Activated T-helper 17 cell treated with anti-CD3 and anti-CD28 coated beads, Interleukin-2, amount 50 U/mL, for 72 hours (primary cell): ENCODE data around the gene IFT27. TPM values are rescaled to one million over a fixed set of nuclear protein-coding genes. Genes with fewer than 3 reads are reported as not detected.

Source experiments
- ATAC-seq: fragments of 150-1000 bp; cut with Tn5 transposase; replicated peaks from 2 replicates; pipeline ENCODE4 v1.10.0; 2021; ENCODE audit warnings: mild to moderate bottlenecking, moderate library complexity
- H3K27ac Mint-ChIP-seq: one replicate; pipeline ENCODE4 v1.8.0; 2022; ENCODE audit warnings: mixed read lengths
- H3K27me3 Mint-ChIP-seq: one replicate; pipeline ENCODE4 v1.8.0; 2022; ENCODE audit warnings: mixed read lengths
- H3K36me3 Mint-ChIP-seq: one replicate; pipeline ENCODE4 v1.8.0; 2022; ENCODE audit warnings: low read depth, mild to moderate bottlenecking, mixed read lengths
- H3K4me1 Mint-ChIP-seq: one replicate; pipeline ENCODE4 v1.8.0; 2022; ENCODE audit warnings: mixed read lengths
- H3K4me3 Mint-ChIP-seq: one replicate; pipeline ENCODE4 v1.8.0; 2022; ENCODE audit warnings: mild to moderate bottlenecking, mixed read lengths
- H3K9me3 Mint-ChIP-seq: one replicate; pipeline ENCODE4 v1.8.0; 2022; ENCODE audit warnings: mixed read lengths
- total RNA-seq, 2 donors: library from RNA; stranded (reverse); gene quantifications; one replicate each; pipeline ENCODE4 v1.2.3, GENCODE V29; 2022

IFT27 gene
- total RNA-seq, 2 donors from 2014 or later: 19.7 to 21.2 TPM

GRCh38 chr22:36753120-36753802 is 22.7 kb downstream of the IFT27 start:
- Mint-ChIP-seq H3K4me3 (no peak overlapping the region), H3K9me3 (no peaks in the 10 kb centered on the region), H3K4me1 (no peaks in the 10 kb centered on the region), H3K27me3 (peaks cover 29% of the 10 kb centered on the region), H3K27ac (no peak overlapping the region), H3K36me3 (no peaks in the 10 kb centered on the region)
- no peak for ATAC-seq

- Mint-ChIP-seq H3K4me1 (no peaks in the 10 kb centered on the region), H3K4me3 (no peak overlapping the region), H3K27me3 (peaks cover 9% of the 10 kb centered on the region), H3K36me3 (no peaks in the 10 kb centered on the region), H3K27ac (no peak overlapping the region), H3K9me3 (no peaks in the 10 kb centered on the region)
- ATAC-seq: no peak
Observed at GRCh38 chr22:36746375-36746970, 29.4 kb downstream of the IFT27 start.

GRCh38 chr22:36745301-36745995 is 30.5 kb downstream of the IFT27 start:
- Mint-ChIP-seq H3K4me3 (no peak overlapping the region), H3K36me3 (no peaks in the 10 kb centered on the region), H3K4me1 (no peaks in the 10 kb centered on the region), H3K9me3 (no peaks in the 10 kb centered on the region), H3K27me3 (peaks cover 6% of the 10 kb centered on the region), H3K27ac (no peak overlapping the region)
- no peak for ATAC-seq

GRCh38 chr22:36744791-36745190 is 31.1 kb downstream of the IFT27 start:
- H3K4me1 Mint-ChIP-seq: no peaks in the 10 kb centered on the region
- no peaks in the 10 kb centered on the region for H3K9me3 Mint-ChIP-seq
- H3K4me3 Mint-ChIP-seq: no peak overlapping the region
- no peaks in the 10 kb centered on the region for H3K36me3 Mint-ChIP-seq
- no peaks in the 10 kb centered on the region for H3K27me3 Mint-ChIP-seq
- H3K27ac Mint-ChIP-seq: no peak overlapping the region
- ATAC-seq: no peak

GRCh38 chr22:36744413-36744765 is 31.5 kb downstream of the IFT27 start:
- H3K27me3 Mint-ChIP-seq: no peaks in the 10 kb centered on the region
- ATAC-seq: no peak
- no peaks in the 10 kb centered on the region for H3K9me3 Mint-ChIP-seq
- no peak overlapping the region for H3K27ac Mint-ChIP-seq
- H3K4me1 Mint-ChIP-seq: no peaks in the 10 kb centered on the region
- H3K4me3 Mint-ChIP-seq: no peak overlapping the region
- no peaks in the 10 kb centered on the region for H3K36me3 Mint-ChIP-seq

- Mint-ChIP-seq H3K4me1 (no peaks in the 10 kb centered on the region), H3K27me3 (peaks cover 4% of the 10 kb centered on the region), H3K27ac (peak overlapping the region; percentile 5), H3K4me3 (no peak overlapping the region), H3K9me3 (no peaks in the 10 kb centered on the region), H3K36me3 (no peaks in the 10 kb centered on the region)
- no peak for ATAC-seq
Observed at GRCh38 chr22:36743591-36744412, 32.1 kb downstream of the IFT27 start.

GRCh38 chr22:36743011-36743410 is 32.9 kb downstream of the IFT27 start:
- H3K4me3 Mint-ChIP-seq: no peak overlapping the region
- no peak for ATAC-seq
- peak overlapping the region; percentile 5 for H3K27ac Mint-ChIP-seq
- no peaks in the 10 kb centered on the region for H3K36me3 Mint-ChIP-seq
- H3K9me3 Mint-ChIP-seq: no peaks in the 10 kb centered on the region
- H3K27me3 Mint-ChIP-seq: peaks cover 9% of the 10 kb centered on the region
- no peaks in the 10 kb centered on the region for H3K4me1 Mint-ChIP-seq

GRCh38 chr22:36741968-36742367 is 34.0 kb downstream of the IFT27 start:
- Mint-ChIP-seq H3K27ac (no peak overlapping the region), H3K9me3 (no peaks in the 10 kb centered on the region), H3K4me3 (no peak overlapping the region), H3K27me3 (peaks cover 16% of the 10 kb centered on the region), H3K4me1 (no peaks in the 10 kb centered on the region), H3K36me3 (no peaks in the 10 kb centered on the region)
- no peak for ATAC-seq

GRCh38 chr22:36741204-36741793 is 34.6 kb downstream of the IFT27 start:
- Mint-ChIP-seq H3K4me1 (no peaks in the 10 kb centered on the region), H3K9me3 (no peaks in the 10 kb centered on the region), H3K27me3 (peaks cover 16% of the 10 kb centered on the region), H3K27ac (no peak overlapping the region), H3K36me3 (no peaks in the 10 kb centered on the region), H3K4me3 (no peak overlapping the region)
- ATAC-seq: peak; percentile 39

GRCh38 chr22:36740716-36741115 is 35.2 kb downstream of the IFT27 start:
- peaks cover 16% of the 10 kb centered on the region for H3K27me3 Mint-ChIP-seq
- no peak overlapping the region for H3K4me3 Mint-ChIP-seq
- H3K27ac Mint-ChIP-seq: no peak overlapping the region
- no peaks in the 10 kb centered on the region for H3K9me3 Mint-ChIP-seq
- H3K4me1 Mint-ChIP-seq: no peaks in the 10 kb centered on the region
- ATAC-seq: no peak
- H3K36me3 Mint-ChIP-seq: no peaks in the 10 kb centered on the region

GRCh38 chr22:36739185-36739584 is 36.7 kb downstream of the IFT27 start:
- no peak overlapping the region for H3K27ac Mint-ChIP-seq
- peaks cover 16% of the 10 kb centered on the region for H3K27me3 Mint-ChIP-seq
- no peak for ATAC-seq
- H3K4me1 Mint-ChIP-seq: no peaks in the 10 kb centered on the region
- no peak overlapping the region for H3K4me3 Mint-ChIP-seq
- no peaks in the 10 kb centered on the region for H3K36me3 Mint-ChIP-seq
- H3K9me3 Mint-ChIP-seq: no peaks in the 10 kb centered on the region

- Mint-ChIP-seq H3K27me3 (peaks cover 21% of the 10 kb centered on the region), H3K27ac (no peak overlapping the region), H3K9me3 (no peaks in the 10 kb centered on the region), H3K4me3 (no peak overlapping the region), H3K36me3 (no peaks in the 10 kb centered on the region), H3K4me1 (no peaks in the 10 kb centered on the region)
- no peak for ATAC-seq
Observed at GRCh38 chr22:36738416-36739020, 37.4 kb downstream of the IFT27 start.

GRCh38 chr22:36737776-36738175 is 38.1 kb downstream of the IFT27 start:
- H3K27me3 Mint-ChIP-seq: peaks cover 24% of the 10 kb centered on the region
- H3K9me3 Mint-ChIP-seq: no peaks in the 10 kb centered on the region
- ATAC-seq: no peak
- no peaks in the 10 kb centered on the region for H3K36me3 Mint-ChIP-seq
- no peaks in the 10 kb centered on the region for H3K4me1 Mint-ChIP-seq
- H3K4me3 Mint-ChIP-seq: no peak overlapping the region
- H3K27ac Mint-ChIP-seq: no peak overlapping the region
